ENCODE results near the gene PON2. TPM values are rescaled to one million over a fixed set of nuclear protein-coding genes. Genes with fewer than 3 reads are reported as not detected.
A peak's percentile ranks its signal among the peaks of the same experiment; 100 is the strongest.

PON2 gene
- total RNA-seq, 6 experiments from 2014 or later = 63.7 to 79.0 (median 72.0) TPM

DNA sequence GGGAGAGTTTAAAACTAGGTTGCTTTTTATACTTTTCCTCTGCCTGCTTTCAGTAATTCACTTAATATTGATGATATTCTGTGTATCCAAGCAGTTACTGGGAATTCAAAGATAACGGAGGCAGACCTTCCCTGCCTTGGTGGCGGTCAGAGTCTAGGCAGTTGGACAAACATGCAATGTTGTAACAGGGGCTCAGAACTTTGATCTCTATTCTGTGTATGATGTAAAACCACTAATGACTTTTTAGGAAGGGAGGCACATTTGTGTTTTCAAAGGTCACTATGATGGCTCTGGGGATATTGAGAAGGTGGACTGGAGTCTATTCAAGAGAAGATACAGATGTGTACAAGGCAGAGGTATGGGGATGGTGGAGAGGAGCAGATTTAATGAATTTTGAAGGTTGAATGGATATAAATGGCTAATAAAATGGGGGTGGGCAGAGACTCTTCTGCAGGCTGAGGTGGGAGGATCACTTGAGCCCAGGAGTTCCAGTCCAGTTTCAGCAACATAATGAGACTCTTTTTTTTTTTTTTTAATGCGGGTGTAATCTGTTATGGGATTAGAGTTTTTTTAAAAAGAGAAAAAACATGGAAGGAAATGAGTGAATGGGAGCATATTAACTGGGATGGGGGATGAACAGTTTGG, 5.7 kb upstream of the PON2 start:
- peaks cover 4% of the 10 kb centered on the region for H3K4me1 Mint-ChIP-seq (ENCODE audit: low read depth)
- no peak overlapping the region for H3K4me3 Mint-ChIP-seq

DNA sequence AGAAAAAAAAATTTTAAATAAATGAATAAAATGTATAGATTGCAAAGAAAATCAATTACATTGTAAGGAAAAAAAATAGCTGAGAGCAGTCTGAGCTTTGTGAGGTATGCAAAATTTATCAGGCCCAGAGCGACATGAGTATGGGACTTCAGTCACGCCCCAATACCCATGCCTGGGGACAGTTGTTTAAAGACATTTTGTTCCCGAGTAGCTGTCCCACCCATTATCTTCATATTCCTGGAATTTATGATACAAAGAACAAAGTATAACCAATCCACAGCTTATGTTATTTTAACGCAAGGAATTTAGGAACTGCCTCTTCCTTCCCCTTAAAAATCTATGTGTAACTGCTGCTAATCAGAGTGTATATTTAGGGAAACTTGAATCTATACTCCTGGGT, 1.6 kb upstream of the PON2 start:
- Mint-ChIP-seq H3K36me3 (ENCODE audit: low read depth) (peaks cover 5% of the 10 kb centered on the region; the same call in 1 of the 2 replicates), H3K4me3 (no peak overlapping the region), H3K27ac (no peak overlapping the region), H3K9me3 (no peaks in the 10 kb centered on the region; the same call in 1 of the 2 replicates), H3K4me1 (ENCODE audit: low read depth) (peaks cover 34% of the 10 kb centered on the region), H3K27me3 (ENCODE audit: insufficient read depth) (peaks cover 3% of the 10 kb centered on the region; the same call in 1 of the 2 replicates)
- no peak for TF ChIP-seq CTCF (IDR thresholded peaks at IDR 0.05)
- DNase-seq = no peak

More for the DNA sequence above, 5.7 kb upstream of the PON2 start:
- Mint-ChIP-seq H3K27ac (no peak overlapping the region), H3K36me3 (ENCODE audit: low read depth) (no peaks in the 10 kb centered on the region), H3K9me3 (no peaks in the 10 kb centered on the region), H3K27me3 (ENCODE audit: insufficient read depth) (peaks cover 5% of the 10 kb centered on the region; the same call in 1 of the 2 replicates)
- TF ChIP-seq CTCF (IDR thresholded peaks at IDR 0.05) = no peak
- DNase-seq = no peak

GRCh38 chr7:95435422-95435780, 573 bp upstream of the PON2 start:
- H3K4me3 Mint-ChIP-seq = peak overlapping the region; percentile 96
- DNase-seq = no peak
- H3K27me3 Mint-ChIP-seq (ENCODE audit: insufficient read depth) = peaks cover 3% of the 10 kb centered on the region; the same call in 1 of the 2 replicates
- no peak for TF ChIP-seq CTCF (IDR thresholded peaks at IDR 0.05)
- peaks cover 34% of the 10 kb centered on the region for H3K4me1 Mint-ChIP-seq (ENCODE audit: low read depth)
- no peaks in the 10 kb centered on the region; the same call in 1 of the 2 replicates for H3K9me3 Mint-ChIP-seq
- peaks cover 5% of the 10 kb centered on the region; the same call in 1 of the 2 replicates for H3K36me3 Mint-ChIP-seq (ENCODE audit: low read depth)
- H3K27ac Mint-ChIP-seq = peak overlapping the region; percentile 99

- peaks cover 3% of the 10 kb centered on the region; the same call in 1 of the 2 replicates for H3K27me3 Mint-ChIP-seq (ENCODE audit: insufficient read depth)
- TF ChIP-seq CTCF (IDR thresholded peaks at IDR 0.05) = no peak
- peaks cover 5% of the 10 kb centered on the region; the same call in 1 of the 2 replicates for H3K36me3 Mint-ChIP-seq (ENCODE audit: low read depth)
- H3K4me1 Mint-ChIP-seq (ENCODE audit: low read depth) = peaks cover 34% of the 10 kb centered on the region
- peak overlapping the region; percentile 99 for H3K27ac Mint-ChIP-seq
- DNase-seq = peak; percentile 3
- H3K4me3 Mint-ChIP-seq = peak overlapping the region; percentile 96
- no peaks in the 10 kb centered on the region; the same call in 1 of the 2 replicates for H3K9me3 Mint-ChIP-seq
Measured at GRCh38 chr7:95433952-95434556, 774 bp downstream of the PON2 start.

- no peak for DNase-seq
- H3K4me1 Mint-ChIP-seq (ENCODE audit: low read depth) = peaks cover 34% of the 10 kb centered on the region
- no peak overlapping the region for H3K4me3 Mint-ChIP-seq
- no peaks in the 10 kb centered on the region; the same call in 1 of the 2 replicates for H3K9me3 Mint-ChIP-seq
- peaks cover 3% of the 10 kb centered on the region; the same call in 1 of the 2 replicates for H3K27me3 Mint-ChIP-seq (ENCODE audit: insufficient read depth)
- TF ChIP-seq CTCF (IDR thresholded peaks at IDR 0.05) = no peak
- peaks cover 5% of the 10 kb centered on the region; the same call in 1 of the 2 replicates for H3K36me3 Mint-ChIP-seq (ENCODE audit: low read depth)
- no peak overlapping the region for H3K27ac Mint-ChIP-seq
Measured at GRCh38 chr7:95433129-95433528, 1.7 kb downstream of the PON2 start.
